ENCODE data around the gene COL5A1.

Gene COL5A1

DNA sequence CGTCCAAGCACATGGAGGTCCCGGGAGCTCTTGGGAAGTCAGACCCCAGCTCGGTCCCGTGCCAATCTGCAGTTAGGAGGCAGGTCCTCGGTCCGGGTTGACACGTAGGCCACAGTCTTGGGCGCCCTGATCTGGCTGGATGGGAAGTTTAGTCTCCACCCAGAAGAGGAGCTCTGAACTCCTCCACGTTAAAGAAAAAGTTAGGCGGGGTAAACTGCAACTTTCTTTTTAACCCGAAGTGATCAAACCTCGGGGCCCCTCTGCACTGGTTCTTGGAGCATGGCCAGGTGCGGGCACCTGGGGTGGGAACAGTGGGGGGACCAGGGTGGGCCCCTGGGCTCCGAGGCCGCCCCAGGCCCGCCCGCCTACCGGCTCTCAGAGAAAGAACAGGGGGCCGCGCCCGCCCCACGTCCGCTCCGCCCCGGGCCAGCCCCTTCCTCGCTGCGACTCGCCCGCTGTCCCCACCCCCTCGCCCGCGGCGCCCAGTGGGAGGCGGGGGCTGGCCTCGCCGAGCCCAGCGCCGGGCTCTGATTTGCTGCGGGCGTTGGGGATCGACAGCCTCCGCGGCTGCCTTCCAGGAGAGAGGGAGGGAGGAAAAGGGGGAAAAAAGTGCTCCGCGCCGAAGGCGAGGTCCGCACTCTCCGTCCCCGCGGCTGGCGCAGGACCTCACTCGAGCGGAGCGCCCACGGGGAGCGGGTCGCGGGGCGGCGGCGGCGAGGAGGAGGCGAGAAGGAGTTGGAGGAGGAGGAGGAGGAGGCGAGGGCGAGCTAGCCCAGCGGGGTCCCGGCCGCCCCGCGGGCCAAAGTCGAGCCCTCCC, at the start of gene COL5A1:
Gene COL5A1 (plus strand): TSS at position 631 of the 817 bp plus-strand sequence. CDS start 385 bp downstream, outside the sequence.
- DNase-seq = peak; percentile 92

DNA sequence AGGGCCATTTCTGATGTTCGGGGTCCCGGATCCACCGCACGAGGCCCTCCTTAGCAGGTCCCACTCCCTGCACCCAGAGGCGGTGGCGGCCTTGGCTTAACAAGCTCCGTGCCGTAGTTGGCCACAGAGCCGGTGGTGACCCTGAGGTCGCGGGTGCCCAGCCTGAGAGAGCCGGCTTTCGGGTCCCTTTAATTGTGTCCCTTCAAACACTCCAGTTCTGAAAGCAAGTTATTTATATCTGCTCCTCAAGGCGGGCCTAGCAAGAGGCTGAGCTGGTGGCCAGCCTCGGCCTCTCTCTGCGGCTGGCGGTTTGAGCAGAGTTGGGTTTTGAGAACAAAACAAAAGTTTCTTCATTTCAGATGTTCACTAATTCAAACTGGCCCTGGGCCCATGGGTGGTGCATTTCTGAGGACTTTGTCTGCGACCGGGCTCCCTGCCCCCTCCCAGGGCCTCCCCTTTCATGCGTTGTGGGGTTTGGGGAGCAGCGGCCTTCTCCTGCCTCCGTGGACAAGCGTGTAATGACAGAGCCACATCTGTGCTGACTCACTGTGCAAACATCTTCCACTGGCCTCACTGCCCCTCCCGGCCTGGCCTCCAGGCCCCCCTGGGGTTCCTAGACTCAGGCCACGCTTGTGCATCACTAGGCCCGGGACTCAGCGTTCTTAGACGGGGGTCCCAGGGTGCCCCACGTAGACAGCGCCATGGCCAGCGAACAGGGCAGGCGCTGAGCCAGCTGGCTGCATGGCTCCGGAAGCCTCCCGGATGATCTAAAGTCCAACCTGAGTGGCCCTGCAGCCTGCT, 49.4 kb upstream of the COL5A1 start:
- no peak for DNase-seq

GRCh38 chr9:134592819-134593200, 48.8 kb upstream of the COL5A1 start:
- no peak for DNase-seq

- DNase-seq = no peak
These were observed 48.1 kb upstream of the COL5A1 start for GRCh38 chr9:134593286-134594077.

- DNase-seq = no peak
These were observed 47.3 kb upstream of the COL5A1 start for GRCh38 chr9:134594078-134594941.

DNA sequence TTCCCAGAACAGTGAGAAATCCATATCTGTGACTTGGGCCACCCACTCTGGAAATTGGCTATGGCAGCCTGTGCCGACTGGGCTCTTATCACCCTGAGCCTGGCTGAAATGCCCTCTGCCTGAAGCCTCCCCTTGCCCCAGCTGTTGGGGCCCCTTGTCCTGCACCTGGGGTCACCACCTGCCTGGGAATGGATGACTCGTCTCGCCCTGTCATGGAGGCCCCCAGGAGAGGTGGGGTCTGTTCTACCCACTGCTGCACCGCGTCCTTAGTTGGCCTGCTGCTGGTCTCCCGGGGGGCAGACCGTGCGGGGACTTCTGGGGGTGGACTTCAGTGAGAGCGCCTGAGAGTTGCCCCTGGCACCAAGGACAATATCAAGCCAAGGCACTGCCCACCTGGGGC, 46.6 kb upstream of the COL5A1 start:
- no peak for DNase-seq

DNA sequence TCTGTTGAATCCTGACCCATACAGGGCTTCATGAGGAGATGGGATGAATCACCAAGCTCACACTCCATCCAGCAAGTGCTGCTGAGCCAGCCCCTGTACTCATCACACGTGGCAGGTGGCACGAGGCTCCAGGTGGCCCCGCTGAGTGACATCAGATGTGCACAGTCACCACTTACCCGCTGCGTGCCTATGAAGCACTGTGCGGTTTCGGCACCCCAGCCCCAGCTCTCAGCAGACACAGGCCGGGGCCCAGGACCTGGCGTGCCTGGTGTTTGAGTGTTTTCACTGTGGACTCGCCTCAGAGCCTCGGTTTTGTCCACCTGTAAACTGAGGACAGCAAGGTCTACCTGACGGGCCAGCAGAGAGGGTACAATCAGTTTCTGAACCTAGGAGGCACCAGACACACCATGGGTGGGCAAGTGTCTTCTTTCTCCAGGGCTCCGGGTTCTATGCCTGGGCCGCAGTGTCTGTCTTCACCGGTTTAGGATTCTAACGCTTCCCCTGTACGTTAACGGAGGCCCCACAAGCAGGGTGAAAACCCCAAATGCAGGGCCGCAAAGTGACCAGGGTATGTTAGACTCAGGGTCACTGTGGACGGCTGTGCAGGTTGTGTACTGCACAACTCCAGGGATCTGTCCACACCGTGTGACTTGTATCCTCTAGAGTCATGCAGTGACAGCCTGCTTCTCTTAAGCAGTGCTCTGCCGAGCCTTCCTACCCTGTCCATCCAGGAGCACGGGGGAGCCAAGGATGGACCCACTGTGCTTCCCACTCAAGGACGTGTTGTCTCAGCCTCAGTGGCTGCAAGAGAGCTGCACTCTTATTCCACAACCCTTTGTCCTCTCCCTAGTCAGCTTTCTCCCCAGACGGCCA, 44.3 kb upstream of the COL5A1 start:
- DNase-seq = peak; percentile 44

DNA sequence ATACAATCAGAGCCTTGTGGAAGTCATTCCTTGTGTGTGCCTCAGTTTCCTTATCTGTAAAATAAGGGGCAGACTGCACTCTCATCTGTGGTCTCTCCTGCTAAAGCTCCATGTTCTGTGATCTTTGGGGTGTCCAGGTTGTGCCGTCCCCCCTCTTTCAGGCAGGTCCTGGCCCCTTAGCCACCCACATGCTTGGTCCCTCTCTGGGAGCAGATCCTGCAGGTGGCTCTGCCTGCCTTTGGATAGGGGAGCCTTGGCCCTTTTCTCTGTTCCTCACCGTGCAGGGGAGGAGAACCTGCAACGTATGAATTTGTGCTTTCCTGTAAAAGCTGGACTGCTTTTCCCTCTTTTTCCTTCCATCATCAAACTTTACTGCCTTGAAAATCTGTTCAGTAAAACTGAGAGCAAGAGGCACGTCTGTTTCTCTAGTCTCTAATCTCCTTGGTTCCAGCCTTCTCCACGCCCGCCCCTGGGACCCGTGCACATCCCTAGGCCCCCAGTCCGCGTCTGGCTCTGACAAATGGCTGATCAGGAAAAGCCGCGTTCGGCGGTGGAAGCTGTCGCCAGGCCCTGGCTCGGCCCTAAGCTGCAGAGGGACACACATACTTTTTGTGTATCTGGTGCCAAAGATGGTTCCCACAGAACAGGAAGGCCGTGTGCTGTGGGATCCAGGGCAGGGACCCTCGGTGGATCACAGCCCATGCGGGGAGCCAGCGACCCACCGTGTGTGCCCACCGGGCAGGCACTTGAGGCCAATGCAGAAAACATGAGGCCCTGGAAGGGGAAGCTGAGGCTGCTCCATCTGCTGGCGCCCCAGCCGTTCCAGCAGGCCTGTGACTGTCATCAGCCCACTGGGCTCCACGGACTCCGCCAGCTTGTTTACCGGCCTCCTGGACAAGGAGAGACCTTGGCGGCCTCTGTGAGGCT, 43.4 kb upstream of the COL5A1 start:
- DNase-seq = no peak

- no peak for DNase-seq
These were observed 42.7 kb upstream of the COL5A1 start for GRCh38 chr9:134598884-134599245.

GRCh38 chr9:134600371-134600770, 41.2 kb upstream of the COL5A1 start:
- DNase-seq = no peak

DNA sequence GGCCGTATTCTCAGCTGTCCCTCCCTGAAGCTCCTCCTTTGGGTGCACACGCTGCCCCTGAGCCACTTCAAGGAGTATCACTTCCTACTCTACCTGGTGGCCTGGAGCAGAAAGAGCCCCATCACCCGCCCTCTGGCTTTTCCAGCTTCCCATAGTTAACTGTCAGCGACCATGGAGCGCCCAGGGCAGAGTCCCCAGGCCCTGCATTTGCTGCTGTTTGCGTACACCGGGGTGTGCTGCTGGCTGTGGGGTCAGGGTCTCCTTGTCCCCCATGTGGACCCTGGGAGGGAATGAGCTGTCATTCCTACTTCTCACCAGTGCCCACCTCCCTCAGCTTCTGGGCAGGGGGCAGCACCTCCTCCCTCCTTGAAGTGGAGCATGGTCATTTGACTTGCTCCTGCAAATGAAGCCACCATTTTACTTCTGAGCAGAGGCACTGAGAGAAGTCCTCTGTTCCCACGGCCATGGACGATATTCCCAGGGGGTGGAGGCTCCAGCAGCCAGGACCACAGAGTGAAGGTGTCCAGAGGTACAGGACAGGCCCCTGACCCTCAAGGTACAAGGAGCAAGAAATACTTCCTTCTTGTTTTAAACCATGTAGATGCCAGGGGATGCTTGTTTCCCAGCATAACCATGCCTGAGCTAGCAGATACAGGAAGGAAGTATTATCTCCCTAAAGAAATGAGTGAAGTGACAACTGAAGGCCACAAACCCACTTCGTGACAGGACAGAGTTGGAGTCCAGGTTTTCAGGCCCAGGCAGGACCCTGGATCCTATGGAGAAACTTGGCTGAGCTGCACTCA, 40.6 kb upstream of the COL5A1 start:
- DNase-seq = no peak

- DNase-seq = no peak
These were observed 39.8 kb upstream of the COL5A1 start for GRCh38 chr9:134601764-134602163.

- DNase-seq = no peak
These were observed 38.8 kb upstream of the COL5A1 start for GRCh38 chr9:134602547-134603362.

GRCh38 chr9:134604834-134605233, 36.8 kb upstream of the COL5A1 start:
- DNase-seq = no peak

DNA sequence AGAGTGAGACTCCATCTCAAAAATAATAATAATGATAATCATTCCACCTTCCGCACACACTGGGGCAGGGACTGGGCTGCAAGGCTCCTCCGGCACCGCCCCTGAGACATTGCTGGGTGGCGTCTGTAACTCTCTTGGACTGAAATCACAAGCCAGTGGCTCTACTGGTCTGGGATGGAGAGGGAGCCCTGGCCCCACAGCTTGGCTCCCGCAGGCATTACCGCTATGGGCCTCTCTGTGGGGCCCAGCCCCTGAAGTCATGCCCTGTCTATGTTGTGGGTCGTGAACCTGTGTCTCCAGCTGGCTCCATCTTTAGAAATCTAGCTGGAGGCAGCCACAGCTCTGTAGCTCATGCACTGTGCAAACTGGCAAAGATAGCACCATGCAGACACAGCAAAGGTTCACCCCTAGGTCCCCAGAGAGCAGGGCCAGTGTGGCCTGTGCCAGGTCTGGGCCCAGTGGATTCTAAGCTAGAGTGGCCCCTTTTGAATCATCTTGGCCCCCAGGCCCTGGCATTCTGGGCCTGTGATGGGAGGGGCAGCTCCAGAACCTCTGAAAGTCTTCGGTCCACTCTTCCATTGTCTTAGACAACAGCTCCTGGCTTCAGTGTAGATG, 36.1 kb upstream of the COL5A1 start:
- DNase-seq = no peak

GRCh38 chr9:134605966-134606357, 35.6 kb upstream of the COL5A1 start:
- no peak for DNase-seq

GRCh38 chr9:134606951-134607731, 34.5 kb upstream of the COL5A1 start:
- DNase-seq = no peak

Data from NCI-H2171 (cell line).